ENCODE results near the gene CDH4.

- TF ChIP-seq CTCF (IDR thresholded peaks at IDR 0.05) (no peak), POLR2A (IDR thresholded peaks at IDR 0.05) (no peak)
Measured at GRCh38 chr20:61788343-61788742, 536.3 kb downstream of the CDH4 start.
